Erythroblast (primary cell): ENCODE data around the gene NOTCH2.

Source experiments
- DNase-seq, 2 experiments: peaks; one replicate each; lab custom pipeline; 2025; lab: John Stamatoyannopoulos, UW
- GATA1 ChIP-seq: IDR thresholded peaks from 2 replicates; pipeline ENCODE4 v1.6.1; 2011; ENCODE audit warnings: low read depth, mild to moderate bottlenecking, control low read depth, low read length, moderate library complexity
- POLR2A ChIP-seq: IDR thresholded peaks from 2 replicates; pipeline ENCODE4 v1.6.1; 2011; ENCODE audit warnings: mild to moderate bottlenecking, low read length

The NOTCH2 gene

DNA sequence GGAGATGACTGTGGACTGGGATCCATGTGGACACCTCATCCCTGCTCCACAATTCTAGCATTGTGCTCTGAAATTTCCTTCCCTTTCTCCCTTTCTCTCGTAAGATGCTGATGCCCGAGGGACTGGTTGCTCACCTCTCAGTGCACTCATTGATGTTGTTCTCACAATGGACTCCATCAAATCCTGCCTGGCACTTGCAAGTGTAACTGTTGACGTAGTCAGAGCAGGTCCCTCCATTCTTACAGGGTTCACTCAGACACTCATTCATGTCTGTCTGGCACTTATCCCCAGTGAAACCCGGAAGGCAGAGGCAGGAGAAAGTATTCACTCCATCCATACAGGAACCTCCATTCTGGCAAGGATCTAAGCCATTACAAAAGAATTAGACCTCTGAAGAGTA, 128.1 kb downstream of the NOTCH2 start:
- no peak for DNase-seq
- no peak for TF ChIP-seq POLR2A
- TF ChIP-seq GATA1: no peak

DNA sequence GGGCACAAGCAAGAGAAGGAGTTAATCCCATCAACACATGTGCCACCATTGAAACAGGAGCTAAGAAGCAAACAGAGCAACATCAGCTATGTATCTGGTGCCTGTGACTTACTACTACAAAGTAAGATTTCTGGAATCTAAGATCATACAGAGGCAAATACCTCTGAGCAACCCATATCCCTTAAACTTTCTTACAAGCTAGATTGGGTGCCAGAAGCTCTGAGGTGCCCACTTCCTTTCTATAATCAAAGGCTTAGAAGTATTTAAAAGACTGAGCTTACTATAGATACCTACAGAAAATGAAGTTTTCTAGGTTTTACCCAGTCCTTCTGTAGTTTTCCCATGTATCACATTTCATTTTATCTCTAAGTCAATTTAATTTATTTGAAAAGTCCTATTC, 128.8 kb downstream of the NOTCH2 start:
- no peak for DNase-seq

DNA sequence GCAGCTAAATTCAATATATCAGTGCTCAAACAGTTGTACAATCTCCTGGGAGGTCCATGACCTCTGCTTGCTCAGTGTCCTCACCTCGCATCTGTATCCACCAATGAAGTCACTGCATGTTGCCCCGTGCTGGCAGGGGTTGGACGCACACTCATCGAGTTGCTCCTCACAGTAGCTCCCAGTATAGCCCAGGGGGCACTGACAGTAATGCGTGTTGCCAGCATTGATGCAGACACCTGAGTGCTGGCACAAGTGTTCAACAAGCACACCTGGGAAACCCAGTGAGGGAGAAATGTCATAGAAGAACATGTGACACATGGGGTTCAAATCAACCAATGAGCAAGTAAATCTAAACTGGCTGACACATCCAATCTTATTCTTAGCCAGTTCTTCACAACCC, 132.3 kb downstream of the NOTCH2 start:
- DNase-seq: no peak
- TF ChIP-seq GATA1 (no peak), POLR2A (no peak)

More for the DNA sequence above, 128.8 kb downstream of the NOTCH2 start:
- TF ChIP-seq GATA1: no peak
- no peak for TF ChIP-seq POLR2A

- no peak for DNase-seq
- TF ChIP-seq GATA1: no peak
- no peak for TF ChIP-seq POLR2A
Observed at GRCh38 chr1:119935915-119936314, 133.5 kb downstream of the NOTCH2 start.

DNA sequence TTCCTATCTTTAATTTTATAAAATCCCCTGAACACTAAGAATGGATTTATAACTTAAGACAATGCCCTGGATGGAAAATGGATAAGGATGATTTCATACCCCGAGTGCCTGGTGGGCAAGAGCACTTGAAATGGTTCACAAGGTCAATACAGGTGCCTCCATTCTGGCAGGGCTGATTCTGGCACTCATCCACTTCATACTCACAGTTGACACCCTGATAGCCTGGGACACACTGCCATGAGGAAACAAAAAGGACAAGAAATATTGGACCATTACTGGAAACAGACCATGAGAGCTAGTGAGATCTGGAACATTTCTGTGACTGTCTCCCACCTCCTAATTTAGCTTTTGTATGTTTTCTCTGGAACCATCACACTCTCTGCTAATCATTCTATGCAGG, 134.1 kb downstream of the NOTCH2 start:
- no peak for TF ChIP-seq GATA1
- no peak for TF ChIP-seq POLR2A

GRCh38 chr1:119933397-119933796, 136.1 kb downstream of the NOTCH2 start:
- TF ChIP-seq POLR2A (no peak), GATA1 (no peak)
- DNase-seq: no peak

More for the DNA sequence above, 134.1 kb downstream of the NOTCH2 start:
- DNase-seq: no peak

GRCh38 chr1:119929643-119930315, 139.7 kb downstream of the NOTCH2 start:
- TF ChIP-seq POLR2A: no peak
- no peak for TF ChIP-seq GATA1
- no peak for DNase-seq

GRCh38 chr1:119926553-119926952, 142.9 kb downstream of the NOTCH2 start:
- TF ChIP-seq GATA1 (no peak), POLR2A (no peak)
- DNase-seq: no peak

GRCh38 chr1:119924948-119925898, 144.2 kb downstream of the NOTCH2 start:
- DNase-seq: no peak
- no peak for TF ChIP-seq GATA1
- no peak for TF ChIP-seq POLR2A

DNA sequence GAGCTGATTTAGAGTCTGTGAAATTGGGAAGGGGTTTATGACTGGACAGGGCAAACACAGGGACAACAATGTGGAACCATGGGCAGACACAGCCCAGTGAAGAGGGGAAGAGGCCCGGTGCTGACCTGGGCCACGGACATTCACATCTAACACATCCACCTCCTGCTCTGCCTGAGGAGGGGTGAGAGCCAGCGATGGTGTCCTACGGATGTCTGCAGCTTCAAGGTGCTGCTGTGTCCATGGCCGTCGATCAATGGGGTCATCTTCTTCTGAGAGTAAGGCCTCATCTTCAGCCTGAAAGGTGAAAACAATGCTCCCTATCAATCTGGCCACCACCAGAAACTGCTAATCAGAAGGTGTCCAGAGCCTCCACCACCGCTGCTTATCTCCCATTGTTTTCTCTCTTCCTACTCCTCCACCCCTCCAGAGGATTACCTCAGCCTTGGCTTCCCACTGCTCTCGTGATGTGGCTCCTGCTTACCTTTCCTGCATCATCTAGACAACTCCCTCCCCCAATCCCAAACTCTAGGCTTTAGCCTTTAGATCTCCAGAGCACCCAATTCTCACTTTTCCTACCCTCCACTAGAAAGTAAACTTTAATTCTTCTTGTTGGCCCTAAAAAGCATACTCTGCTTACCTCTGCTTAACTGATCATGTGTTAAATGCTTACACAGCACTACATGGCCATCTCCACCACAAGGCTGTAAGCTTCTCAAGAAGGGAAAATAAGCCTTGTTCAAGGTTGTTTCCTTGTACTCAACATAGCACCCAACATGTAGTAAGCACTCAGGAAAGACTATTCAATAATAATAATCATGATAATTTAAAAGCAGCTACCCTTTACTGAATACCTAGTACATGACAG, 149.1 kb downstream of the NOTCH2 start:
- TF ChIP-seq GATA1: no peak
- TF ChIP-seq POLR2A: no peak
- peak in 1 of 2 experiments; percentile 40 for DNase-seq

- TF ChIP-seq POLR2A (no peak), GATA1 (no peak)
- no peak for DNase-seq
Observed at GRCh38 chr1:119919241-119919640, 150.2 kb downstream of the NOTCH2 start.

- TF ChIP-seq GATA1 (no peak), POLR2A (no peak)
- DNase-seq: no peak
Observed at GRCh38 chr1:119918301-119918700, 151.2 kb downstream of the NOTCH2 start.

DNA sequence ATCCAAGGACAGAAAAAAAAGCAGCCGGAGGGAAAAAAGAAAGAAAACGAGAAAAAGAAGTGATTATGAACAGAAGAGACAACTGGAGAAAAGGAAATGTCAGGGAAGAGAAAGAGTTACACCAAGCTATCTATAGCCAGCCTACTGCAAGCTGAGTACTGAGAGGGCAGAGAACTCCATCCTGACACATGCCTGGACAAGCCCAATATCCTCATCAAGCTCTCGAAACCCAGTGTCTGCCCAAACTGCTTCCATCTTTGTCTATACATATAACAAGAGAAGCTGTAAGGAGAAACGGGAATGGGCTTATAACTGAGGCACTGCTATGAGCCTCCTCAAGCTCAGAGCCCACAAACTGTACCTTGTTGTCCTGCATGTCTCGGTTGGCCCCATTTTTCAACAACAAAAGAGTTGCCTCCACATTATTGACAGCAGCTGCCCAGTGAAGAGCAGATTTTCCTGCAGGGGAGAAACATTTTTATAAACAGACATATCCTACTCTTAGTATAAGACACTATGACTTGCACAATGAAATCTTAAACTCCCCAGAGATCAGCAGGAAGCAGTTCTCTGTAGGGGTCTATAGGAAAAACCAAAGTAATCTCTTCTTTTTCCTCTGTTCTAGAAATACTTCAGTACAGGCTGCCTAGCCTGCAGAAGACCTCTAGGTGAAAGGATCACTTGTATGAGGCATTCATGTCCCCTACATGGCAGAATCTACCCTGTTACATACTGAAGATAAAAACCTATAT, 152.0 kb downstream of the NOTCH2 start:
- TF ChIP-seq GATA1 (no peak), POLR2A (no peak)
- no peak for DNase-seq
